GM10248 (cell line): ENCODE results near the gene APOBEC3B.

ENCODE experiments used
- CTCF ChIA-PET: fragments of 300-600 bp; sonication (Branson Sonifier 250); formaldehyde crosslinking; extraction: SDS; loops from one replicate; lab custom pipeline; 2021; ENCODE audit warnings: antibody characterized with exemption; lab: Yijun Ruan, JAX
- POLR2A ChIA-PET: fragments of 350-650 bp; sonication (Branson Sonifier 250); formaldehyde crosslinking; extraction: SDS; loops from one replicate; lab custom pipeline; 2020; ENCODE audit warnings: antibody characterized with exemption; lab: Yijun Ruan, JAX
- DNase-seq: peaks from one replicate; pipeline ENCODE4 v3.0.0; 2012; ENCODE audit errors: extremely low spot score
- TF ChIP-seq, protein P1 (sequence below): IDR thresholded peaks from 2 replicates; pipeline ENCODE4 v1.5.1; 2012; ENCODE audit warnings: mild to moderate bottlenecking, low read depth; ENCODE audit errors: extremely low read depth, missing control alignments, control extremely low read depth

Gene APOBEC3B

DNA sequence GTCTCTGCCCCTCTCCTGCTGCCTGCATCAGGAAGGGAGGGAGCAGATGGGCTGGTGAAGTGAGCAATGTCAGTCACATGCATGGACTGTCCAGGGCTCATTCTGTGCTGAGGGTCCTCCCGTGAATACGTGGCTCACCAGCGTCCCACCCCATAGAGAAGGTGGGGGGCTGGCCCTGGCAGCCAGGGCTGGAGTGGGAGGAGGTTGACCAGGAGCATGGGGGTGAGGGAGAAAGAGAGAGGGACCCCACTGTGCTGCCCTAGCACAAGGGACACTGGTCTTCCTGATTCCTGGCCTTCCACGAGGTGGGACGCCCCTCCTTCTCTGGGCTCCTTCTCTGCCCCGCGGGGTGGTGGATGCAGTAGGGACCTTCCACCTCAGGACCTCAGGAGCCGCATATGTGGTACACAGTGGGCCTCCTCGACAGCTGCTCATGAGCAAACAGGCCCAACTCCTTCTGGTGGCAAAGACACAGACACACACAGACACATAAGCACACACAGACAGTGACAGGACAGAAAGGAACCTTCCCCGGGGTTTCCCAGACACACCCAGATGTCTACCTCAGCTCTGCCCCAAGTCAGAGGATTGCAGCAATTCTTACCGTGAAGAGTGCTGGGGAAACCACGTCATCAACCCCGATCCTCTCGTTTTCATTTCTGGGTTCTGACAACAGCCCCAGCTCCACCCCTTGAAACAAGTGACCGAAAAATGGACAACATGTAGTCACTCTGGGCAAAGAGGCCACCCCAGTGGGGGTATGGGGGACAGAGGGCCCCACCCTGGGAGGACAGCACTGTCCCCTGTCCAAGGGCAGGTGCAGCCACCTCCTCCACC, 28.4 kb upstream of the APOBEC3B start:
- ChIA-PET POLR2A (no interaction called here), CTCF (interaction anchor here (0.7 to 2.3 kb wide), 4 partner anchors 9 to 82 kb away, joined by 3 to 8 read pairs (median 6); partner anchors contain the start of gene CBX6)
- DNase-seq: peak; percentile 93
- TF ChIP-seq, protein P1, sequence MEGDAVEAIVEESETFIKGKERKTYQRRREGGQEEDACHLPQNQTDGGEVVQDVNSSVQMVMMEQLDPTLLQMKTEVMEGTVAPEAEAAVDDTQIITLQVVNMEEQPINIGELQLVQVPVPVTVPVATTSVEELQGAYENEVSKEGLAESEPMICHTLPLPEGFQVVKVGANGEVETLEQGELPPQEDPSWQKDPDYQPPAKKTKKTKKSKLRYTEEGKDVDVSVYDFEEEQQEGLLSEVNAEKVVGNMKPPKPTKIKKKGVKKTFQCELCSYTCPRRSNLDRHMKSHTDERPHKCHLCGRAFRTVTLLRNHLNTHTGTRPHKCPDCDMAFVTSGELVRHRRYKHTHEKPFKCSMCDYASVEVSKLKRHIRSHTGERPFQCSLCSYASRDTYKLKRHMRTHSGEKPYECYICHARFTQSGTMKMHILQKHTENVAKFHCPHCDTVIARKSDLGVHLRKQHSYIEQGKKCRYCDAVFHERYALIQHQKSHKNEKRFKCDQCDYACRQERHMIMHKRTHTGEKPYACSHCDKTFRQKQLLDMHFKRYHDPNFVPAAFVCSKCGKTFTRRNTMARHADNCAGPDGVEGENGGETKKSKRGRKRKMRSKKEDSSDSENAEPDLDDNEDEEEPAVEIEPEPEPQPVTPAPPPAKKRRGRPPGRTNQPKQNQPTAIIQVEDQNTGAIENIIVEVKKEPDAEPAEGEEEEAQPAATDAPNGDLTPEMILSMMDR: no peak

DNA sequence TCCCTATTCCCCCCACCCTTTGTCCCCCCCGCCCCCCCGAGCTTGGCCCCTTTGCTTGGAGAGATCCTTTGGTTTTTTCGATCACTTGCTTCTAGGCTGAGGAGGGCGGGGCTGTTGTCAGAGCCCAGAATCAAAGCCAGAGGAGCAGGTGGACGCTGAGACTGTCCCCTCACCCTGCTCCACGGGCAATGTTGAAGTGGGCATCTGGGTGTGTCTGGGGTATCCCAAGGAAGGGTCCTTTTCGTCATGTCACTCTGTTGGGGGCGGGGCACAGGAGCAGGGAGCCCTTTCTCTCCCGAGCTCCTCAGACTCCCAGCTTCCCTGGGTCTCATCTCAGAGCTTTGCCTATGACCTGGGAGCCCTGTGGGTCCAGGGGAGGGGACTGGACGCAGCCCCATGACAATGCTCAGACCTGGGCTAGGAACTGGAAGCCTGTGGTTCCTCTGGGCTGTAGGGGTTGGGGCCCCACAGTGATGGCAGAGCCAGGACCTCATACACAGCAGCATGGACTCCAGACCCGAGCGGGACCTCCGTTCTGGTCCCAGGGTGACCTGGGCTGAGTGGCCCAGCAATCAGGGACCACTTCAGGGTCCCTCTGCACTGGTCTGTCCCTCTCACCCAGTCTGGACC, 27.6 kb upstream of the APOBEC3B start:
- ChIA-PET CTCF (interaction anchor here (0.7 to 2.3 kb wide), 5 partner anchors 19 to 83 kb away, joined by 3 to 8 read pairs (median 8); partner anchors contain the start of genes APOBEC3B and CBX6), POLR2A (no interaction called here)
- DNase-seq: no peak
- TF ChIP-seq, protein P1: no peak

DNA sequence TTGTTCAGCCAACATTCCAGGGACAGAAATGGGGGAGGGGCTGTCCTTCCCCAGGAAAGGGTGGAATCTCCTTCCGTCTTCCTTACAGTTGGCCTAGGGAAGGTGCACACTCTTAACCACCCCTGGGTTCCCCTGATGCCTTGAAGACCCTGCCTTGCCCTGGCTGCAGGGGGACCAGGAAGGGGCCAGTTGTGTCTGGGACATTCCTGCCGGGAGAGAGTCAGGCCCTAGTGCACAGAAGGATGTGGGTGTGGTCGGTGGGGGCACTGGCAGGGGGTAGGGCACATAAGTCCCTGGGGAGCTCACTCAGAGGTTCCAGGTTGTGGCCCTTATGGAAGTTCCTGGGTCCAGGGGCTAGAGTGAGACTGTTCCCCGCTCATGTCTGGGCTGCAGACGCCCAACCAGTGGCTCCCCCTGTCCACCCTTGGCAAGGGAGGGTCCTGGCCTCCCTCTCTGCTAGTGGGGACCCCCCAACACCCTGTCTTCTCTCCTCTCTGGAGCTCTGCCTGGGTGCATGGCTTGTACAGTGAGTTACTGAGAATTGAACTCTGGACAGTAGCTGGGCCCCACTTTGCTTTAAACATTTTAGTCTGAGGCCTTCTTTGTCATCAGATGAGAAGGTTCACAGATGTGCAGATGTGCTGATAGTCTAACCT, 26.8 kb upstream of the APOBEC3B start:
- TF ChIP-seq, protein P1: no peak
- ChIA-PET POLR2A (no interaction called here), CTCF (interaction anchor here (1.2 to 2.3 kb wide), 4 partner anchors 13 to 48 kb away, joined by 3 to 8 read pairs (median 6); partner anchors contain the start of gene APOBEC3B)
- no peak for DNase-seq

DNA sequence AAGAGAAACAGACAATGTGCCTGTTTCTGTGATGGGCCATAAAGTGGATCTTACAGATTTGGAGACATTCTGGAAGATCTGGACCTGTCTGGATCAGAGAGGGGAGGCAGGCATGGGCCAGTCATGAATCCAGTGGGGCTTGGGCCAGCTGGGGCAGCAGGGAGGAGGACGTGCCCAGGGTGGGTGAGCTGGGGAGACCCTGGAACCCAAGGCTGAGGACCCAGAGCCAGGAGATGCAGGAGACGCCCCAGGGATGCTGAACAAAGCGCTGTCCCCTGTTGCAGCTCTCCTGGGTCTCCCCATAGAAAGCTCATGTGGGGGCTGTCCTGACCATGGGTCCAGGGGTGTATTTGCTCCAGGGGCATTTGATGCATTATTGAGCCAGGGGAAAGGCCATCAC, 26.2 kb upstream of the APOBEC3B start:
- POLR2A ChIA-PET: interaction anchor here (0.6 kb wide), 1 partner anchor 443 kb away, joined by 3 read pairs; no protein-coding TSS in a partner anchor
- TF ChIP-seq, protein P1: no peak
- CTCF ChIA-PET: interaction anchor here (1.2 to 2.3 kb wide), 4 partner anchors 13 to 47 kb away, joined by 3 to 8 read pairs (median 6); partner anchors contain the start of gene APOBEC3B
- no peak for DNase-seq

DNA sequence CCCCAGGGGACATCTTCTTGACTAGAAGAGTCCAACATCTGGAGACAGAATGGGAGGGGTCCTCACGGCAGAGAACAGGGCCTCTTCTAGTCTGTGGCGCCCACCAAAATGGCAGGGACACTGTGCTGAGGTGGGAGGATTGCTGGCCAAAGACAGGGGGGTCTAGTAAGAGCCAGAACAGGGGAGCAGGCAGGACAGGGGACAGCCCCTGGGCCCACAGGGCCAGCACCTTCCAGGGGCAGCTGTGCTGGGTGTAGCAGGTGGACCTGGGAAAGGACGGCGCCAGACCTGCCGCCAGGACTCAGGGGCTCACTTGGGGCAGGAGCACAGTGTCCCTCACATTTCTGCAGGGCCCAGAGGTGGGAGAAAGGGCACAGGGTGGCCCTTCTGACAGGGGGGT, 25.6 kb upstream of the APOBEC3B start:
- TF ChIP-seq, protein P1: no peak
- POLR2A ChIA-PET: interaction anchor here (0.6 kb wide), 1 partner anchor 443 kb away, joined by 3 read pairs; no protein-coding TSS in a partner anchor
- CTCF ChIA-PET: interaction anchor here (2.2 kb wide), 1 partner anchor 17 kb away, joined by 8 read pairs; no protein-coding TSS in a partner anchor
- DNase-seq: no peak
